SK-N-SH treated with all-trans-retinoic acid at 6 μM for 48 hours (cell line): ENCODE results near the gene PCDH9.

Experiments used
- ATAC-seq: fragments of 200-7000 bp; cut with Tn5 transposase; 3 replicates; pipeline ENCODE4 v1.9.1; 2020; ENCODE audit warnings: mild to moderate bottlenecking, moderate library complexity
- ARNTL ChIP-seq: fragments of 450-650 bp; formaldehyde crosslinking; IDR thresholded peaks from 2 replicates; pipeline ENCODE4 v1.5.0; 2020; ENCODE audit warnings: low read depth, mild to moderate bottlenecking, moderate library complexity, borderline replicate concordance
- BACH2 ChIP-seq: fragments of 250-450 bp; sonication (Bioruptor Pico); IDR thresholded peaks from 2 replicates; pipeline ENCODE4 v1.9.0; 2021; ENCODE audit warnings: mild to moderate bottlenecking, borderline replicate concordance
- CSDC2 ChIP-seq: fragments of 250-450 bp; sonication (Bioruptor Pico); IDR thresholded peaks from 2 replicates; pipeline ENCODE4 v1.5.0; 2020; ENCODE audit warnings: mild to moderate bottlenecking, moderate library complexity
- CSRNP3 ChIP-seq: fragments of 250-450 bp; sonication (Bioruptor Pico); IDR thresholded peaks from 2 replicates; pipeline ENCODE4 v1.5.1; 2021; ENCODE audit warnings: mild to moderate bottlenecking, moderate library complexity
- ESRRG ChIP-seq: fragments of 250-450 bp; sonication (Bioruptor Pico); IDR thresholded peaks from 2 replicates; pipeline ENCODE4 v1.6.1; 2021; ENCODE audit warnings: mild to moderate bottlenecking
- ISL1 ChIP-seq: fragments of 250-450 bp; sonication (Bioruptor Pico); IDR thresholded peaks from 2 replicates; pipeline ENCODE4 v2.1.2; 2022; ENCODE audit warnings: mild to moderate bottlenecking, moderate library complexity
- OSR1 ChIP-seq: fragments of 250-450 bp; sonication (Bioruptor Pico); IDR thresholded peaks from 2 replicates; pipeline ENCODE4 v1.8.0; 2022; ENCODE audit warnings: moderate library complexity, mild to moderate bottlenecking, inconsistent platforms
- POU6F1 ChIP-seq: fragments of 250-450 bp; sonication (Bioruptor Pico); IDR thresholded peaks from 2 replicates; pipeline ENCODE4 v1.8.0; 2021; ENCODE audit warnings: low read depth, mild to moderate bottlenecking, moderate library complexity, borderline replicate concordance
- PPARA ChIP-seq: fragments of 250-450 bp; sonication (Bioruptor Pico); IDR thresholded peaks from 2 replicates; pipeline ENCODE4 v1.5.0; 2020; ENCODE audit warnings: mild to moderate bottlenecking, borderline replicate concordance
- RARB ChIP-seq: fragments of 250-450 bp; sonication (Bioruptor Pico); IDR thresholded peaks from 2 replicates; pipeline ENCODE4 v1.8.0; 2021; ENCODE audit warnings: mild to moderate bottlenecking, moderate library complexity
- SNAI2 ChIP-seq: fragments of 250-450 bp; sonication (Bioruptor Pico); IDR thresholded peaks from 2 replicates; pipeline ENCODE4 v1.5.0; 2020; ENCODE audit warnings: mild to moderate bottlenecking, moderate library complexity
- TCF4 ChIP-seq: fragments of 250-450 bp; sonication (Bioruptor Pico); IDR thresholded peaks from 2 replicates; pipeline ENCODE4 v1.8.0; 2021; ENCODE audit warnings: mild to moderate bottlenecking, moderate library complexity, borderline replicate concordance
- TOX ChIP-seq: fragments of 250-450 bp; sonication (Bioruptor Pico); IDR thresholded peaks from 2 replicates; pipeline ENCODE4 v1.8.0; 2021; ENCODE audit warnings: mild to moderate bottlenecking, moderate library complexity, borderline replicate concordance
- ZFP3 ChIP-seq: fragments of 250-450 bp; sonication (Bioruptor Pico); IDR thresholded peaks from 2 replicates; pipeline ENCODE4 v1.5.0; 2020; ENCODE audit warnings: mild to moderate bottlenecking, moderate library complexity
- ZFP30 ChIP-seq: fragments of 450-650 bp; formaldehyde crosslinking; IDR thresholded peaks from 2 replicates; pipeline ENCODE4 v1.5.0; 2022; ENCODE audit warnings: mild to moderate bottlenecking, moderate library complexity
- ZNF565 ChIP-seq: fragments of 450-650 bp; formaldehyde crosslinking; conservative IDR thresholded peaks from 2 replicates; pipeline ENCODE4 v1.5.0; 2020; ENCODE audit warnings: low read depth, mild to moderate bottlenecking, moderate library complexity
- ZNF70 ChIP-seq: fragments of 450-650 bp; formaldehyde crosslinking; IDR thresholded peaks from 2 replicates; pipeline ENCODE4 v1.5.0; 2020; ENCODE audit warnings: mild to moderate bottlenecking, moderate library complexity
- ZNF8 ChIP-seq: fragments of 450-650 bp; formaldehyde crosslinking; IDR thresholded peaks from 2 replicates; pipeline ENCODE4 v1.5.0; 2020; ENCODE audit warnings: mild to moderate bottlenecking, moderate library complexity
- TF ChIP-seq, protein P1 (sequence below): fragments of 250-450 bp; sonication (Bioruptor Pico); IDR thresholded peaks from 2 replicates; pipeline ENCODE4 v1.5.0; 2020; ENCODE audit warnings: mild to moderate bottlenecking, moderate library complexity
- TF ChIP-seq, protein P2 (sequence below): fragments of 250-450 bp; sonication (Bioruptor Pico); IDR thresholded peaks from 2 replicates; pipeline ENCODE4 v1.8.0; 2020; ENCODE audit warnings: mild to moderate bottlenecking, moderate library complexity, borderline replicate concordance
- TF ChIP-seq, protein P3 (sequence below): fragments of 250-450 bp; sonication (Bioruptor Pico); IDR thresholded peaks from 2 replicates; pipeline ENCODE4 v1.5.1; 2020; ENCODE audit warnings: low read depth, mild to moderate bottlenecking, moderate library complexity

PCDH9 gene

GRCh38 chr13:66984241-66984640 lies 245.9 kb downstream of the PCDH9 start (continued):
- no peak for TF ChIP-seq ZNF565 (CRISPR knock-in tag)

GRCh38 chr13:66981912-66982311 lies 248.2 kb downstream of the PCDH9 start:
- ATAC-seq = no peak
- TF ChIP-seq ZFP3 (CRISPR knock-in tag) (no peak), BACH2 (no peak), ARNTL (CRISPR knock-in tag) (no peak), ZNF70 (CRISPR knock-in tag) (no peak), SNAI2 (CRISPR knock-in tag) (no peak), TOX (no peak), CSRNP3 (CRISPR knock-in tag) (no peak), ZNF8 (no peak), TCF4 (no peak), RARB (CRISPR knock-in tag) (no peak), ESRRG (CRISPR knock-in tag) (no peak), POU6F1 (CRISPR knock-in tag) (no peak), ZNF565 (CRISPR knock-in tag) (no peak)
- TF ChIP-seq, protein P1, sequence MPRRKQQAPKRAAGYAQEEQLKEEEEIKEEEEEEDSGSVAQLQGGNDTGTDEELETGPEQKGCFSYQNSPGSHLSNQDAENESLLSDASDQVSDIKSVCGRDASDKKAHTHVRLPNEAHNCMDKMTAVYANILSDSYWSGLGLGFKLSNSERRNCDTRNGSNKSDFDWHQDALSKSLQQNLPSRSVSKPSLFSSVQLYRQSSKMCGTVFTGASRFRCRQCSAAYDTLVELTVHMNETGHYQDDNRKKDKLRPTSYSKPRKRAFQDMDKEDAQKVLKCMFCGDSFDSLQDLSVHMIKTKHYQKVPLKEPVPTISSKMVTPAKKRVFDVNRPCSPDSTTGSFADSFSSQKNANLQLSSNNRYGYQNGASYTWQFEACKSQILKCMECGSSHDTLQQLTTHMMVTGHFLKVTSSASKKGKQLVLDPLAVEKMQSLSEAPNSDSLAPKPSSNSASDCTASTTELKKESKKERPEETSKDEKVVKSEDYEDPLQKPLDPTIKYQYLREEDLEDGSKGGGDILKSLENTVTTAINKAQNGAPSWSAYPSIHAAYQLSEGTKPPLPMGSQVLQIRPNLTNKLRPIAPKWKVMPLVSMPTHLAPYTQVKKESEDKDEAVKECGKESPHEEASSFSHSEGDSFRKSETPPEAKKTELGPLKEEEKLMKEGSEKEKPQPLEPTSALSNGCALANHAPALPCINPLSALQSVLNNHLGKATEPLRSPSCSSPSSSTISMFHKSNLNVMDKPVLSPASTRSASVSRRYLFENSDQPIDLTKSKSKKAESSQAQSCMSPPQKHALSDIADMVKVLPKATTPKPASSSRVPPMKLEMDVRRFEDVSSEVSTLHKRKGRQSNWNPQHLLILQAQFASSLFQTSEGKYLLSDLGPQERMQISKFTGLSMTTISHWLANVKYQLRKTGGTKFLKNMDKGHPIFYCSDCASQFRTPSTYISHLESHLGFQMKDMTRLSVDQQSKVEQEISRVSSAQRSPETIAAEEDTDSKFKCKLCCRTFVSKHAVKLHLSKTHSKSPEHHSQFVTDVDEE (CRISPR knock-in tag) = no peak

DNA sequence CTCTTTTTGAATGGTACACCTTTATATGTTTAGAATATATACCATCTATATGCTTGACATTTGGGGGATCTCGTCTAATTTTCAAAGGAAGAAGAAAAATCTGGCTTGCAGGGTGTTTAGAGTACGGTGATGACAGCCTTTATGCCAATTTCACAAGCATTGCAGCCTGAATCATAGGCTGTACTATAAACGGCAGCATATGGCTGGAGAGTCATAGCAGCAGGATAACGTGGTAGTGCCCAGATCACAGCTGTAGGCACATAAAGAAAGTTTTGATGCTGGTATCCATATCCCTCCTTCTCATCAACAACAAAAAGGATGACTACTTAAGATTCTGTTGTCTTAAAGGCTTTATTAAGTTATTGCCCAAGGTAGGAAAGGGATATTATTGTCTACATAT lies 253.0 kb downstream of the PCDH9 start:
- no peak for ATAC-seq
- TF ChIP-seq TCF4 = no peak
- no peak for TF ChIP-seq PPARA (CRISPR knock-in tag)
- TF ChIP-seq ZNF70 (CRISPR knock-in tag) = no peak
- TF ChIP-seq ISL1 (CRISPR knock-in tag) = no peak
- no peak for TF ChIP-seq ZFP30 (CRISPR knock-in tag)
- TF ChIP-seq RARB (CRISPR knock-in tag) = no peak
- no peak for TF ChIP-seq ZNF8
- TF ChIP-seq, protein P2, sequence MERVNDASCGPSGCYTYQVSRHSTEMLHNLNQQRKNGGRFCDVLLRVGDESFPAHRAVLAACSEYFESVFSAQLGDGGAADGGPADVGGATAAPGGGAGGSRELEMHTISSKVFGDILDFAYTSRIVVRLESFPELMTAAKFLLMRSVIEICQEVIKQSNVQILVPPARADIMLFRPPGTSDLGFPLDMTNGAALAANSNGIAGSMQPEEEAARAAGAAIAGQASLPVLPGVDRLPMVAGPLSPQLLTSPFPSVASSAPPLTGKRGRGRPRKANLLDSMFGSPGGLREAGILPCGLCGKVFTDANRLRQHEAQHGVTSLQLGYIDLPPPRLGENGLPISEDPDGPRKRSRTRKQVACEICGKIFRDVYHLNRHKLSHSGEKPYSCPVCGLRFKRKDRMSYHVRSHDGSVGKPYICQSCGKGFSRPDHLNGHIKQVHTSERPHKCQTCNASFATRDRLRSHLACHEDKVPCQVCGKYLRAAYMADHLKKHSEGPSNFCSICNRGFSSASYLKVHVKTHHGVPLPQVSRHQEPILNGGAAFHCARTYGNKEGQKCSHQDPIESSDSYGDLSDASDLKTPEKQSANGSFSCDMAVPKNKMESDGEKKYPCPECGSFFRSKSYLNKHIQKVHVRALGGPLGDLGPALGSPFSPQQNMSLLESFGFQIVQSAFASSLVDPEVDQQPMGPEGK (CRISPR knock-in tag) = no peak
- no peak for TF ChIP-seq ZFP3 (CRISPR knock-in tag)
- no peak for TF ChIP-seq CSRNP3 (CRISPR knock-in tag)
- TF ChIP-seq, protein P3, sequence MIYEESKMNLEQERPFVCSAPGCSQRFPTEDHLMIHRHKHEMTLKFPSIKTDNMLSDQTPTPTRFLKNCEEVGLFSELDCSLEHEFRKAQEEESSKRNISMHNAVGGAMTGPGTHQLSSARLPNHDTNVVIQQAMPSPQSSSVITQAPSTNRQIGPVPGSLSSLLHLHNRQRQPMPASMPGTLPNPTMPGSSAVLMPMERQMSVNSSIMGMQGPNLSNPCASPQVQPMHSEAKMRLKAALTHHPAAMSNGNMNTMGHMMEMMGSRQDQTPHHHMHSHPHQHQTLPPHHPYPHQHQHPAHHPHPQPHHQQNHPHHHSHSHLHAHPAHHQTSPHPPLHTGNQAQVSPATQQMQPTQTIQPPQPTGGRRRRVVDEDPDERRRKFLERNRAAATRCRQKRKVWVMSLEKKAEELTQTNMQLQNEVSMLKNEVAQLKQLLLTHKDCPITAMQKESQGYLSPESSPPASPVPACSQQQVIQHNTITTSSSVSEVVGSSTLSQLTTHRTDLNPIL (CRISPR knock-in tag) = no peak
- no peak for TF ChIP-seq POU6F1 (CRISPR knock-in tag)
- TF ChIP-seq BACH2 = no peak
- no peak for TF ChIP-seq OSR1 (CRISPR knock-in tag)
- TF ChIP-seq, protein P1 (CRISPR knock-in tag) = no peak
- no peak for TF ChIP-seq ZNF565 (CRISPR knock-in tag)
- TF ChIP-seq TOX = no peak
- TF ChIP-seq CSDC2 (CRISPR knock-in tag) = no peak
- no peak for TF ChIP-seq ARNTL (CRISPR knock-in tag)
- TF ChIP-seq SNAI2 (CRISPR knock-in tag) = no peak
- TF ChIP-seq, all 23 proteins: peak for 0
